ENCODE results near the gene FRK. TPM values are rescaled to one million over a fixed set of nuclear protein-coding genes. Genes with fewer than 3 reads are reported as not detected.

FRK gene
- total and polyA plus RNA-seq, 7 donors: 0.16 to 6.5 (median 0.71) TPM

DNA sequence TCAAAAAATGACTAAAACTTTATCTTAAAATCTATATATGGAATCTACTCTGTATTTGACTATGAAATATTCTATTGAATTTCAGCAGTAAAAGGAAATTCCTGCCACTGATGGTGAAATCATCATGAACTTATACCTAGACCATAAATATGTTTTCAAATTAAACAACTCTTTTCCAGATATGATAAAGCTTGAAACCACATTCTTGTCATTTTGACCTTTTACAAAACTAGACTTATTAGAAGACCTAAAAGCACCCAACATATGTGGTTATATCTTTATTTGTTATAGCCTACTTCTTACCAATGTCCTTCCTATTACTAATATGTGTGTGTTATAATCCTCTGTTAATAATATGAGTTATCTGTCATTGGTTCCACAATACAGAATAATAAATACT is 35.3 kb downstream of the FRK start:
- intact Hi-C loops (cut with DNase I): no loop called here
- no peak overlapping the region for H3K4me3 ChIP-seq
- no peak overlapping the region for H3K27ac ChIP-seq
- TF ChIP-seq POLR2AphosphoS5 (IDR thresholded peaks at IDR 0.05) (no peak), EP300 (IDR thresholded peaks at IDR 0.05) (no peak), POLR2A (IDR thresholded peaks at IDR 0.05) (no peak)
- TF ChIP-seq, protein P1, sequence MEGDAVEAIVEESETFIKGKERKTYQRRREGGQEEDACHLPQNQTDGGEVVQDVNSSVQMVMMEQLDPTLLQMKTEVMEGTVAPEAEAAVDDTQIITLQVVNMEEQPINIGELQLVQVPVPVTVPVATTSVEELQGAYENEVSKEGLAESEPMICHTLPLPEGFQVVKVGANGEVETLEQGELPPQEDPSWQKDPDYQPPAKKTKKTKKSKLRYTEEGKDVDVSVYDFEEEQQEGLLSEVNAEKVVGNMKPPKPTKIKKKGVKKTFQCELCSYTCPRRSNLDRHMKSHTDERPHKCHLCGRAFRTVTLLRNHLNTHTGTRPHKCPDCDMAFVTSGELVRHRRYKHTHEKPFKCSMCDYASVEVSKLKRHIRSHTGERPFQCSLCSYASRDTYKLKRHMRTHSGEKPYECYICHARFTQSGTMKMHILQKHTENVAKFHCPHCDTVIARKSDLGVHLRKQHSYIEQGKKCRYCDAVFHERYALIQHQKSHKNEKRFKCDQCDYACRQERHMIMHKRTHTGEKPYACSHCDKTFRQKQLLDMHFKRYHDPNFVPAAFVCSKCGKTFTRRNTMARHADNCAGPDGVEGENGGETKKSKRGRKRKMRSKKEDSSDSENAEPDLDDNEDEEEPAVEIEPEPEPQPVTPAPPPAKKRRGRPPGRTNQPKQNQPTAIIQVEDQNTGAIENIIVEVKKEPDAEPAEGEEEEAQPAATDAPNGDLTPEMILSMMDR (IDR thresholded peaks at IDR 0.05): no peak
- no peaks in the 10 kb centered on the region for H3K27me3 ChIP-seq
- H3K36me3 ChIP-seq: no peaks in the 10 kb centered on the region
- no peak for DNase-seq
- H3K4me1 ChIP-seq: peaks cover 0 to 1% (median 0%) of the 10 kb centered on the region in 4 donors
- H3K9me3 ChIP-seq: no peaks in the 10 kb centered on the region

DNA sequence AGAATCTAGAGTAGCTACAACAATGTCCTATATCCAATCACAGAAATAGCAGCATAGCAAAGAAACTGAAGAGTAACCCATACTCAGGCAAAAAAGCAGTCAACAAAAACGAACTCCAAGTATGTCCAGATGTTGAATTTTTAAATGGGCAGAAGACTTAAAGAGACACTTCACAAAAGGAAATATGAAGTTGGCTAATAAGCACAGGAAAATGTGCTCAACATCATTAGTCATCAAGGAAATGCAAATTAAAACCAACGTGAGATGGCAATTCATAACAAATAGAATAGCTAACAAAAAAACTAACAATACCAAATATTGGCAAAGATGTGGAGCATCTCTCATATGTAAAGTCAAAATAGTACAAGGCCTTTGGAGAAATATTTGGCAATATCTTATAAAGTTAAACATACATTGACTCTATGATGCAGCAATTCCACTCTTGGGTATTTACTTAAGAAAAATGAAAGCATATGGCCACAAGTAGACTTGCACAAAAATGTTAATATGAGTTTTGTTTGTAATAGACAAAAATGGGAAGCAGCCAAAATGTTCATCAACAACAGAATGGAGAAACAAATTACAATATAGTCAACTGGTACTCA is 37.7 kb downstream of the FRK start:
- H3K9me3 ChIP-seq: no peaks in the 10 kb centered on the region
- TF ChIP-seq POLR2A (IDR thresholded peaks at IDR 0.05): no peak
- TF ChIP-seq, protein P1 (IDR thresholded peaks at IDR 0.05): no peak
- no peak for TF ChIP-seq POLR2AphosphoS5 (IDR thresholded peaks at IDR 0.05)
- no peak for TF ChIP-seq EP300 (IDR thresholded peaks at IDR 0.05)
- WGBS, 2 donors: 54 to 58% methylated on average over 2 of the region's 2 CpGs
- no peak overlapping the region for H3K27ac ChIP-seq
- H3K4me1 ChIP-seq: no peaks in the 10 kb centered on the region
- no peaks in the 10 kb centered on the region for H3K27me3 ChIP-seq
- no peak overlapping the region for H3K4me3 ChIP-seq
- DNase-seq: no peak
- intact Hi-C loops (cut with DNase I): no loop called here
- H3K36me3 ChIP-seq: no peaks in the 10 kb centered on the region

GRCh38 chr6:116020738-116021137 is 40.0 kb downstream of the FRK start:
- no peak overlapping the region for H3K4me3 ChIP-seq
- H3K36me3 ChIP-seq: no peaks in the 10 kb centered on the region
- H3K9me3 ChIP-seq: no peaks in the 10 kb centered on the region
- no peak for DNase-seq
- H3K27ac ChIP-seq: no peak overlapping the region
- H3K27me3 ChIP-seq: no peaks in the 10 kb centered on the region
- TF ChIP-seq EP300 (IDR thresholded peaks at IDR 0.05) (no peak), POLR2A (IDR thresholded peaks at IDR 0.05) (no peak), POLR2AphosphoS5 (IDR thresholded peaks at IDR 0.05) (no peak)
- TF ChIP-seq, protein P1 (IDR thresholded peaks at IDR 0.05): no peak
- intact Hi-C loops (cut with DNase I): no loop called here
- H3K4me1 ChIP-seq: no peaks in the 10 kb centered on the region

DNA sequence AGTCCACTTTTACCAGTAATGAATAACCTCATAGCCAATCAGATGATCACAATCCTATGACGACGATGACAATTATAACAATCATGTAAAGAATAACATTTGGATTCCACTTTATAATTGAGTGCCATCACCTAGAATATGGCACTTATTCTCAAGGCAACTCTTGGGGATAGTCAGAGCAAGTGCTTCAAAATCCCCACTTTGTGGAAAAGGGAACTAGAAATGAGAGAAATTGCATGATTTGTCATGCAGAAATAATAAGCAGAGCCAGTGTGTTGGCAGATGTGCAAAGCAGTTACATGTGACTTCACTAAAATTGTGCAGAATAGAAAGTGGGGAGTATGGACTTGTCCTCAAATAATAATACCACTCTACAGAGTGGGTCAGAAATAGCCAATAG is 41.3 kb downstream of the FRK start:
- H3K4me3 ChIP-seq: no peak overlapping the region
- no peaks in the 10 kb centered on the region for H3K27me3 ChIP-seq
- DNase-seq: no peak
- no peaks in the 10 kb centered on the region for H3K36me3 ChIP-seq
- intact Hi-C loops (cut with DNase I): no loop called here
- no peaks in the 10 kb centered on the region for H3K4me1 ChIP-seq
- TF ChIP-seq POLR2AphosphoS5 (IDR thresholded peaks at IDR 0.05) (no peak), POLR2A (IDR thresholded peaks at IDR 0.05) (no peak)
- TF ChIP-seq, protein P1 (IDR thresholded peaks at IDR 0.05): no peak
- H3K9me3 ChIP-seq: no peaks in the 10 kb centered on the region
- no peak overlapping the region for H3K27ac ChIP-seq
- 82 to 83% methylated on average over 2 of the region's 2 CpGs for WGBS, 2 donors

DNA sequence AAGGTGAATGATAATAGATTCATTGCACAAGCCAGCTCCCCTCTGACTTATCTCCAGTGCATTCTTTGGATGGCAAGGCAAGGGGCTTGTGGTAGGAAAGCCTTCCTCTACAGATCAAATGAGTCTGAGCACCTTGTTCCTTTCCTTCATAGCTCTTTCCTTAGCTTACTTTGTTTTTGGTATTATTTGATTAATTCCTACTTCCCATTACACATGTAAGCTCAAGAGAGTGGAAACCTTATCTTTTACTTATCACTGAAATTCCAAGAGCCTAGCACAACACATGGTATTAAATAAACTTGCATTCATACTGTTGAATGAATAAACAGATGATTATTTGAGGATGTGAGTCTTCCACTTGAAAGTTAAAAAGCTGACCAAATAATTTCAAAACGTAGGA is 41.7 kb downstream of the FRK start:
- Histone ChIP-seq H3K4me1 (no peaks in the 10 kb centered on the region), H3K4me3 (no peak overlapping the region), H3K36me3 (no peaks in the 10 kb centered on the region), H3K27me3 (no peaks in the 10 kb centered on the region), H3K27ac (no peak overlapping the region), H3K9me3 (no peaks in the 10 kb centered on the region)
- intact Hi-C loops (cut with DNase I): no loop called here
- no peak for DNase-seq
- TF ChIP-seq POLR2AphosphoS5 (IDR thresholded peaks at IDR 0.05) (no peak), EP300 (IDR thresholded peaks at IDR 0.05) (no peak), POLR2A (IDR thresholded peaks at IDR 0.05) (no peak)
- TF ChIP-seq, protein P1 (IDR thresholded peaks at IDR 0.05): no peak
- 46 to 64% methylated on average over 1 of the region's 1 CpG for WGBS, 2 donors

Measured in sigmoid colon (tissue), 7 donors.